ENCODE results near the gene IRGC.

The IRGC gene

DNA sequence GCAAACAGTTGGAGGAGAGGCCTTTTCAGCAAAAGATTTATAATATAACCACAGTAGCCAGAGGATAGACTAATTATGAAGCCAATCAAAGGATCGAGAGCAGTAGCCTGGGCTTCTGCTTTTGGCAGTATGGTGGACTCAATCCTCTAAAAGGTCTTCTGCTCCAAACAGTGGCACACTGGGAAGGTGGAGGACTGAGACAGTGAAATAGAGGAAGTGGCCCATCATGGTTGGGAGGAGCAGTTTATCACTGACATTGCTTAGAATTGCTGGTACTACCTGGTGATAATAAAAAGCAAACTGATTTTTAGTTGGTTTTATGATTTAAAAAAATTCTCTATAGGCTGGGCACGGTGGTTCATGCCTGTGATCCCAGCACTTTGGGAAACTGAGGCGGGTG is 25.0 kb upstream of the IRGC start:
- in situ Hi-C loops (cut with MboI; ENCODE audit: low sequenced_read_pairs): no loop called here

DNA sequence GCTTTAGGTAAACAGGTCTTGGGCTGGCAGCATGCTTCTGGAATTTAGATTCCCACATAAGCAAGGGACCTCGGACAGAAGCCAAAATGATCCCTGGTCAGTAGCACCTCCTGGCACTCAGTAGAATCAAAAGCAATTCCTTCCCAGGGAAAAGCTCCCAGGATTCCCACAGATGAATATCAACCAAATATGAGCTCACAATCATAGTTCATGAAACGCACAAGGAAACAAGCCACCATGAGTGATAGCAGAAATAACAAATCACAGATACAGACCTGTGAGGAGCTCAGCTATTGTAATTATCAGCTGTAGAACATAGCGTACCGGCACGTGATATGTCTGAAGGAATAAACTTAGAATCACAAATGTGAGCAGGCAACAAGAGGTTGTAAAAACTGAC is 24.1 kb upstream of the IRGC start:
- in situ Hi-C loops (cut with MboI; ENCODE audit: low sequenced_read_pairs): no loop called here

DNA sequence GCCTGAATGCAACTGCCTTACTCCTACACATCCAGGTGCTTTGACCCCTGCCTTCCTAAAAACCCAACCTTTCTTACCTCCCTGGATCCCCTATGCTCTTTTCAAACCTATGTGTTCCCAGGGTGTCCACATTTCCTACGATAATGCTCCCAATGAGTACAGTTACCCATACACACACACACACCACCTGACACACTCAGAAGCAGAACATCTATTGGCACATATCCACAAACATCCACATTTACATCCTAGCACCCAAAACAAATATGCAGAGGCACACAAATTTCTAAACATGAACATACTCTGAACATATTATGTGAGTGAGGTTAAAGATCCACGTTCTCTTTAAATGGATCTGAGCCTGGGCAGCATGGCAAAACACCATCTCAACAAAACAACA is 23.5 kb upstream of the IRGC start:
- in situ Hi-C loops (cut with MboI; ENCODE audit: low sequenced_read_pairs): no loop called here

DNA sequence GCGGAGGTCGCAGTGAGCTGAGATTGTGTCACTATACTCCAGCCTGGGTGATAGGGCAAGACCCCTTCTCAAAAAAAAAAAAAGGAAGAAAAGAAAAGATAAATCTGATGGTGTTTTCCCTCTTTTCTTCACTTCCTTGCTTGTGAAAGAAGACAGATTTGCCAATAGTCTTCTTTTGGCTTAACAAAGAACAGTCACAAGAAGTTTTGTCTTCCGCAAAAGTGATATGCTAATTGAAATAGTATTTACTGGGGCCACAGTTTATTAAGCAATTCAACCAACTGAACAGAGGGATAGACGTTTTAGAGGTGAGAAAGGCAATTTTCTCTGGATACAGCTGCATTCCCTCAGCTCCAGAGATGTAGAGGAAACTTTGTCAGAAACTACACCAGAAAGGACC is 23.0 kb upstream of the IRGC start:
- in situ Hi-C loops (cut with MboI; ENCODE audit: low sequenced_read_pairs): no loop called here

DNA sequence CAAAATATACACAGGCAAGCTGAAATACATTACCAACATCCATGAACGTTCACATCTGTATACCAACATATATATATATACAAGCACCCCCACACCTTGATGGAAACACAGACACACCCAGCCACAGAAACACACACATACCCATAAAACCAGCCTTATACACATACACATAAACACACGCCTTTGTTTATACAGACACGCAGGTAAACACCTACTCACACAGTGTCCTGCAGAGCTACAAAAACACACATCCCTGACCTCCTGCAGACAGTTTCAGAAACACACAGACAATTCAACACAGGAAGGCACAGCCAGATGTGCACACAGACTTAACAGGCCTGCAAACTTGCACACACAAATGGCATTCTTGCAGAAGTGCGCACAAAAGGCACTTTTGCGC is 21.3 kb upstream of the IRGC start:
- in situ Hi-C loops (cut with MboI; ENCODE audit: low sequenced_read_pairs): no loop called here

DNA sequence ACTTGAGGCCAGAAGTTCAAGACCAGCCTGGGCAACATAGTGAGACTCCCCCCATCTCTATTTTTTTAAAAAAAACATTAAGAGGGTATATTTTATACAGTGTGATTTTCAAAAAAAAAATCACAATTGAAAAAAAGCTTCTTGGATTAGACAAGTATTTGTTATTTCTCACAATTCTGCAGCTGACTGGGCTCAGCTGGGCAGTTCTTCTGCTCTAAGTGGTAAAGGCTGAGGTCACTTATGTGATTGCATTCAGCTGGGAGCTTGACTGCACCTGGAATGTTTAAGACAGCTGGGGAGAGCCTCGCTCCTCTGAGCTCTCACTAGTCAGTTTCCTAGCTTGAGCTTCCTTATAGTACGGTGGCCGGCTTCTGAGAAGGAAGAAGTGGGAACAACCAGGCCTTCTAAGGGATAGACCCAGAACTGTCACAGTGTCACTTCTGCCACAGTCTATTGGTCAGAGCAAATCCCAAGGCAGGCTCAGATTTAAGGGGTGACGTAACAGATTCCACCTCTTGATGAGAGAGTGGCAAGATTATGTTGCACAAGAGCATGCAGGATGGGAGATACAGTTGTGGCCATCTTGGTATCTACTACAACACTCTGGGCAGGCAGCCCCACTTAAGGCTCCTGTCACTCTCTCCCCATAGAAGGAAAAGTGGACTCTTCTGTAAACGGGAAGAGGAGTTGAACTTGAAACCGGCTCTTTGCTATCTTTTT is 19.7 kb upstream of the IRGC start:
- in situ Hi-C loops (cut with MboI; ENCODE audit: low sequenced_read_pairs): no loop called here

DNA sequence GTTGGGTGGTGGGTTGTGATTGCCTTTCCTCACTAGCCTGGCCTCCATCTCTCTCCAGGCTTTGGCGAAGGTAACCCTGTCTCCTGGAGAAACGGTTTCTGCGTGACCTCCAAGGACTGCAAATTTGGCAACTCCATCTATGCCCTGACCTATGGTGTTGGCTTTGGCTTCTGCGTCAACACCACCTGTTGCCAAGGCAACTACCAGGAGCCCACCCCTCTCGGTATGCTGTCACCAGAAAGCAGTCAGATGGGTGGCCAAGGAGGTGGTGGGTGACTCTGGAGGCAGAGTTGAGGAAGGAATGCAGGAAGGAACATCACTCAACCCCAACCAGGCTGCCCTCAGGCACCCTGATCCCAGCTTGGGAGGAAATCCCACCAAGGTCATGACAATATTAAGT is 18.6 kb upstream of the IRGC start:
- in situ Hi-C loops (cut with MboI; ENCODE audit: low sequenced_read_pairs): no loop called here

DNA sequence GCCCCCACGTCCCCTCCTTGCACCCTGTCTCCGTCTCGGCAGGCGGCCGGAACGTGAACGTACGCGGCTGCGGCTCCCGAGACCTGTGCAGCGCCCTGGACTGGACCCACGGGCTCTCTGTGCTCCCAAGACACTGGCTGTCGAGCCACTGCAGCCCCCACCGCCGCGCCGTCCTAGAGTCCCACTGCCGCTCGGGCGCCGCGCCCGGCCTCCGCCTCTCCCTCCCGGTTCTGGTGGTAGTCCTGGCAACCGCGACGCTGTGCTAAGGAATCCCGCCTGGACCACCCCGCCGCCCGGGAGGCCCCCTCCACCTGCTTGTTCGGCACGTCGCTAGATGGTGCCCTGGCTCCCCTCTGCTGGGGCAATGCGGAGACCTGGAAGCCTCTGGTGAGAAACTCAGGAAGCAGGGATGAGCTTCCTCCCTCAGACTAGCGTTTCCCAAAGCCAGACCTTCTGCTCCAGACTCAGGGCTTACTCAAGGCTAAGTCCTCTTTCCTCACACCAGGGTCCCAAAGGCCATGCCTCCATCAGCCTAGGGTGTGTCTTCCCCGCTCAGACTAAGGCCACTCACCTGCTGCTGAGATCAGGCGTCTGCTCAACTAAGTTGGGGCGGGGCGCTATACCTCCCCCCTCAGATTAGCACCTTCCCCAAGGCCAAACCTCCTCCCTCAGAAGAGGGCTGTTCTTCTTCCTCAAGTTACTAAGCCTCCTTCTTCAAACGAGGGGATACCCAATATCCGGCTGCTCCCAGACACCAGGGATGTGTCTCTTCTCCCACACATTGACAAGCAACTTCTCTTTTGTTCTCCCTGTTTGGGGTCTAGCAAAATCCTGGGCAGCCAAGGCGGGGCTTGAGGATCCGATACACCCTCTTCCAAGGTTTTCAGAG is 16.1 kb upstream of the IRGC start:
- in situ Hi-C loops (cut with MboI; ENCODE audit: low sequenced_read_pairs): no loop called here

DNA sequence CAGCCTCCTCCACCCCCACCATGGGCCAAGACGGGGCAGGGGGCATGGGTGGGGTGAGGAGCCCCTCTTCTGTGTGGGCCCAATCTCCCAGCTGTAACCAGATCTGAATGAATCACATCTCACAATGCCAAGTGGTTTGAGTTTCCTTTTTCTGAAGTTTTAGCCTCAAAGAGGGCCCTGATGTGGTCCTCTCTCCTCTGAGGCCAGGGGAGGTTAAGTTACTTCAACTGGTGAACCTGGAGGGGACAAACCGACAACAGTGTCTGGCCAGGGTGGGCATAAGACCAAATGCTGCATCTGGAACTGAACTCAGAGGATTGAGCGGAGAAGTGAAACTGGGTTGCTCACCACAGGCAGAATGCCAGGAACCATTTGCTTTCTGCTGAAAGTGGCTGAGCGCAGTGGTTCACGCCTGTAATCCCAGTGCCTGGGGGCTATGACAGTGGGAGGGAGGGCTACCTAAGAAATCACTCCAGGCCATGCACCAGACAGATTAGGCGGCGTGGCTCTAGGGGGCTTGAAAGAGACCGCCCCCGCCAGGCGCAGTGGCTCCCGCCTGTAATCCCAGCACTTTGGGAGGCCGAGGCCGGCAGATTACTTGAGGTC is 15.4 kb upstream of the IRGC start:
- in situ Hi-C loops (cut with MboI; ENCODE audit: low sequenced_read_pairs): no loop called here

DNA sequence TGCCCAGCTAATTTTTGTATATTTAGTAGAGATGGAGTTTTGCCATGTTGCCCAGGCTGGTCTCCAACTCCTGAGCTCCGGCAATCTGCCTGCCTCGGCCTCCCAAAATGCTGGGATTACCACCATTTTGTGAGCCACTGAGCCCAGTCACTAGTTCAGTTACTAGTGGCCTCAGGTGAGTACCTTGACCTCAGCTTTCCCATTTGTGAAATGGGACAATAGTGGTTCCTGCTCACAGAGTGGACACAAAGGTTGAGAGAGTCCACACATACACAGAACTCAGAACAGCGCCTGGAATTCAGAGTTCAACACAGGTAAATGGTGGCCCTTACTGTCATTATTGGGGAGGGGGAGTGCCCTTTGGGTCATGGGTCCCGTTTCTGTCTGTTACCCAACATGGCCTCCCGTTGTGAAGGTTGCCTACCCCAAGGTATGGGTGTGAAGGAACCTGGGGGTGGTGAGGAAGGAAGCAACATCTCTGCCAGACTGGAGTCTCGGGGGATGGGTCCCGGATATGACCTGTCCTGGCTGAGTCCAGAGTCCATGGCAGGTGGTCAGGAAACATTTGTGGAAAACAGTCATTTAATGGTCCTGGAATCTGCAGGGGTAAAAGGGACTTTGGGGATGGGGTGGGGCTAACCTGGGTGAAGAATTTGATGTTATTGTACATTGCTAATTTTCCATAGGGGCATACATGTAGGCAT is 11.7 kb upstream of the IRGC start:
- in situ Hi-C loops (cut with MboI; ENCODE audit: low sequenced_read_pairs): no loop called here

DNA sequence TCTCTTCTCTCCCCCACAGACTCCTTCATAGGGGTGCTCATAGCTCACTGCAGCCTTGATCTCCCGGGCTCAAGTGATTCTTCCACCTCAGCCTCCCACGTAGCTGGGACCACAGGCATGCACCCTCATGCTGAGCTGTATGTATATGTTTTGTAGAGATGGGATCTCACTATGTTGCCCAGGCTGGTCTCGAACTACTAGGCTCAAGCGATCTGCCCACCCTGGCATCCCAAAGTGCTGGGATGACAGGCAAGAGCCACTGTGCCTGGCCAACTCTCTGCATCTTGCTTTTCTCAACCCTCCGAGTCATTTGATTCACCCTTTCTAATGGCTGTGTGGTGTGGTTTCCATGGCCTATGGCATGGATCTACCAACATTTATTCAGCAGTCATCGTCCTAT is 10.1 kb upstream of the IRGC start:
- in situ Hi-C loops (cut with MboI; ENCODE audit: low sequenced_read_pairs): no loop called here

DNA sequence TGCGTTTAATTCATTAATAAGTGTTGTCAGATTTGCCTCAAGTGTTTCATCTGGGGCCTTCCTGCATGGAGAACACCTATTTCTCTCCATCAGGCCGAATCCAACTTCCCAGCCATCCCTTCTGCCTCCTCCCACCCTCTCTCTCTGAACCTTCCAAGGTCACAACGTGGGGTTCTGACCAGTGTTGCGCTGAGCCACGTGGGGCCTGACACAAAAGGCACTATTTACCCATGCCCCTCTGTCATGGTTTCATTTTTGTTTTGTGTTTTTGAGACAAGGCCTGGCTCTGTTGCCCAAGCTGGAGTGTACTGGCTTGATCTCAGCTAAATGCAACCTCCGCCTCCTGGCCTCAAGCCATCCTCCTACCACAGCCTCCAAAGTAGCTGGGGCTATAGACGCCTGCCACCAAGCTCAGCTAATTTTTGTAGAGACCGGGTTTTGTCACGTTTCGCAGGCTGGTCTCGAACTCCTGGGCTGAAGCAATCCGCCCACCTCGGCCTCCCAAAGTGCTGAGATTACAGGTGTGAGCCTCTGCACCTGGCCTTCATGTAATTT is 8.6 kb upstream of the IRGC start:
- in situ Hi-C loops (cut with MboI; ENCODE audit: low sequenced_read_pairs): no loop called here

DNA sequence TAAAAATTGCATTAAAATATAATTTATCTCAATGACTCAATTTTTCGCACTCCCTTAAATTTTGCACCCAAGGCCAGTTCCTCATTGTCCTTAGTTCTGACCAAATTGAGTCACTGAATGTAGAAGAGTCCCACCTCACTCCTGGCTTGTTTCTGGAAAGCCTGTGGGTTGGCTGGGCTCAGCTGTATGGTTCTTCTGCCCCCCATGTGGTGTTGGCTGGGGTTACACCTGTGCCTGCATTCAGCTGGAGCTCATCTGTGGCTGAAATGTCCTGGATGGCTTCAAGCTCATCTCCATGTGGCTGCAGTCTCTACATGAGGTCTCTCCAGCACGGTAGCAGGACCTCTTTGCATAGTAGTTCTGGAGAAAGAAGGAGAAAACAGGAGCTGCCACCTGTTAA is 7.2 kb upstream of the IRGC start:
- in situ Hi-C loops (cut with MboI; ENCODE audit: low sequenced_read_pairs): no loop called here

DNA sequence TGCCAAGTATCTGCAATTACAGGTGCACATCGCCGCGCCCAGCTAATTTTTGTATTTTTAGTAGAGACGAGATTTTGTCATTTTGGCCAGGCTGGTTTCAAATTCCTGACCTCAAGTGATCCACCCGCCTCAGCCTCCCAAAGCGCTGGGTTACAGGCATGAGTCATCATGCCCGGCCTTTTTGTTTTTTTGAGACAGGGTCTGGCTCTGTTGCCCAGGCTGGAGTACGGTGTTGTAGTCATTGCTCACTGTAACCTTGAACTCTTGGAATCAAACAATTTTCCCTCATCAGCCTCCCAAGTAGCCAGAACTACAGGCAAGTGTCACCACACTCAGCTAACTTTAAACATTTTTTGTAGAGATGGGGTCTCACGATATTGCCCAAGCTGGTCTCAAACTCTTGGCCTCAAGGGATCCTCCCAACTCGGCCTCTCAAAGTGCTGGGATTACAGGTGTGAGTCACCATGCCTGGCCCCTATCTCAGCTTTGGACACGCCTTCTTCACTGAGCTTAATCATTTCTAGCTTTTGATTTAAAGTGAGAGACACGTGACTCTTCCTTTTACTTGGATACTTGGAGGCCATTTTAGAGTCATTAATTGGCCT is 4.0 kb upstream of the IRGC start:
- in situ Hi-C loops (cut with MboI; ENCODE audit: low sequenced_read_pairs): no loop called here

DNA sequence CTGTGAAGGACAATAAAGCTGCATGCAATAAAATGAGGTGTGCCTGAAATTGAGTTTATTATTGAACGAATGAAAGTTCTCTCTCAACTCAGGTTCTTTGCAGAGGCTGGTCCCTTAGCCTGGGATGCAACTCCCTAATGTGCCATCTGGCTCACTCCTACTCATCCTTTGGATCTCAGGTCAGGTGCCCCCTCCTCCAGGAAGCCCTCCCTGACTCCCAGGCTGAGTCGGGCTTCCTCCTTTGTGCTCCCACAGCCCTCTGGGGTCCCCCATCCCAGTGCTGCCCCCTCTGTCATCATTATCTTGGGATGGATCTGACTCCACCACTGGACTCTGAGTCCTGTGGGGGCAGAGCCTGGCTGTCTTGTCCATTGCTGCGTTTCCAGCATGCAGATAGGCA is 2.7 kb upstream of the IRGC start:
- in situ Hi-C loops (cut with MboI; ENCODE audit: low sequenced_read_pairs): no loop called here

DNA sequence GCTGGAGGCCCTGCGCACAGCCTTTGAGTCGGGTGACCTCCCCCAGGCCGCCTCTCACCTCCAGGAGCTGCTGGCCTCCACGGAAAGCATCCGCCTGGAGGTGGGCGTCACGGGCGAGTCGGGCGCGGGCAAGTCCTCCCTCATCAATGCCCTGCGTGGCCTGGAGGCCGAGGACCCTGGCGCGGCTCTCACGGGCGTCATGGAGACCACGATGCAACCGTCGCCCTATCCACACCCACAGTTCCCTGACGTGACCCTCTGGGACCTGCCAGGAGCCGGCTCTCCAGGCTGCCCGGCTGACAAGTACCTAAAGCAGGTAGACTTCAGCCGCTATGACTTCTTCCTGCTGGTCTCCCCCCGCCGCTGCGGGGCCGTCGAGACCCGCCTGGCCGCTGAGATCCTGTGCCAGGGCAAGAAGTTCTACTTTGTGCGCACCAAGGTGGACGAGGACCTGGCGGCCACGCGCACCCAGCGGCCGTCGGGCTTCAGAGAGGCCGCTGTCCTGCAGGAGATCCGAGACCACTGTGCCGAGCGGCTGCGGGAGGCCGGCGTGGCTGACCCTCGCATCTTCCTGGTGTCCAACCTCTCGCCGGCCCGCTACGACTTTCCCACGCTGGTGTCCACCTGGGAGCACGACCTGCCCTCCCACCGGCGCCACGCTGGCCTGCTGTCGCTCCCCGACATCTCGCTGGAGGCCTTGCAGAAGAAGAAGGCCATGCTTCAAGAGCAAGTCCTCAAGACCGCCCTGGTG is 2.9 kb downstream of the IRGC start:
- in situ Hi-C loops (cut with MboI; ENCODE audit: low sequenced_read_pairs): no loop called here

DNA sequence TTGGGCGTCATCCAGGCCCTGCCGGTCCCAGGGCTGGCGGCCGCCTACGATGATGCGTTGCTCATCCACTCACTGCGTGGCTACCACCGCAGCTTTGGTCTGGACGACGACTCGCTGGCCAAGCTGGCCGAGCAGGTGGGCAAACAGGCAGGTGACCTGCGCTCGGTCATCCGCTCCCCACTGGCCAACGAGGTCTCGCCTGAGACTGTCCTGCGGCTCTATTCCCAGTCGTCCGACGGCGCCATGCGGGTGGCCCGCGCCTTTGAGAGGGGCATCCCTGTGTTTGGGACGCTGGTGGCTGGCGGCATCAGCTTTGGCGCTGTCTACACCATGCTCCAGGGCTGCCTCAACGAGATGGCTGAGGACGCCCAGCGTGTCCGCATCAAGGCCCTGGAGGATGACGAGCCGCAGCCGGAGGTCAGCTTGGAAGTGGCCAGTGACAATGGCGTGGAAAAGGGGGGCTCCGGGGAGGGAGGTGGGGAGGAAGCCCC is 3.5 kb downstream of the IRGC start:
- in situ Hi-C loops (cut with MboI; ENCODE audit: low sequenced_read_pairs): no loop called here

DNA sequence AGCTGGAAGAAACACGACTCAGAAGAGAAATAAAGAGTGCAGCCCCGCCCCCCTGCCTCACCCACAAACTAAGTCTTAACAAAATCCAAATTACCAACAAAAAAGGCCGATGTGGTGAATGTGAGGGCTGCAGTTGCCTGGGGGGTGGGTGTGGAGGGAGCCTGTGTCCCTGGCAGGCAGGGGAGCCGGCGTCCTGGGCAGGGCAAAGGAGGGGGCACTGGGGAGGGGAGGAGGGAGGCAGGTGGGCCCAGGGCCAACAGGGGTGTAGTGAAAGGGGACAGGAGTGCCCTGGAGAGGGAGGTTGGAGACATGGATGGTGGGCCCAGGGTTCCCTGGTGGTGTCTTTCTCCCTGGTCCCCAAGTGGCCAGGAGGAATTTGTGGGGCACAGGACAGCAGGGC is 4.0 kb downstream of the IRGC start:
- in situ Hi-C loops (cut with MboI; ENCODE audit: low sequenced_read_pairs): no loop called here

DNA sequence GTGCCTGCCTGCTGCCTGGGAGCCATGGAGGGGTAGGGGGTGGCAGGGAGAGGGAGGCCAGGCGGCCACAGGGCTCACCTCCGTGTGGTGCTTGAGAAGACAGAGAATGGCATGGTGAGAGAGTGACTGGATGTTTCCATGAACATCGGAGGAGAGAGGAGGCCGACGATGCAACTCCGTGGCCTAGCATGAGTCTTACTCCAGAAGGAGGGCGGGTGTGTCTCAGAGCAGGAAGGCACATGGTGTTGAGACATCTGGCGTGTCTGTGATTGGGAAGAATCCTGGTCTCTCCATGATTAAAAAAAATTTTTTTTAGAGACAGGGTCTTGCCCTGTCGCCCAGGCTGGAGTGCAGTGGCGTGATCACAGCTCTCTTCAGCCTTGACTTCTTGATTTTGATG is 5.1 kb downstream of the IRGC start:
- in situ Hi-C loops (cut with MboI; ENCODE audit: low sequenced_read_pairs): no loop called here

All from HL-60/S4 treated with phorbol 12-myristate 13-acetate at 8.2 ng/mL for 4 days and 3 days (cell line).